ENCODE data around the gene CPSF4. TPM values are rescaled to one million over a fixed set of nuclear protein-coding genes. Genes with fewer than 3 reads are reported as not detected.

CPSF4 gene
- polyA plus RNA-seq, 1 donor from 2014 or later: 209 TPM

- Histone ChIP-seq H3K4me3 (ENCODE audit: low read length) (no peak overlapping the region), H3K36me3 (ENCODE audit: insufficient read depth, low read length) (no peaks in the 10 kb centered on the region), H3K27me3 (ENCODE audit: insufficient read depth, low read depth, low read length) (no peaks in the 10 kb centered on the region), H3K27ac (ENCODE audit: low read length) (no peak overlapping the region), H3K9me3 (ENCODE audit: low read length) (no peaks in the 10 kb centered on the region), H3K9me2 (ENCODE audit: insufficient read depth, low read length) (no peaks in the 10 kb centered on the region), H2AFZ (ENCODE audit: low read depth, low read length) (no peak overlapping the region), H3K4me2 (ENCODE audit: low read length) (no peak overlapping the region), H3K9ac (ENCODE audit: low read length) (no peak overlapping the region), H3F3A (ENCODE audit: insufficient read depth, low read length, poor library complexity, severe bottlenecking) (no peaks in the 10 kb centered on the region), H3K79me2 (replicated peaks; ENCODE audit: insufficient read depth, low read length) (no peaks in the 10 kb centered on the region), H4K20me1 (ENCODE audit: insufficient read depth) (no peaks in the 10 kb centered on the region)
- TF ChIP-seq EZH2 (IDR thresholded peaks at IDR 0.05; ENCODE audit: borderline replicate concordance, insufficient read depth, low read length, poor library complexity, severe bottlenecking) (no peak), RAD21 (conservative IDR thresholded peaks at IDR 0.05) (no peak), SMC3 (conservative IDR thresholded peaks at IDR 0.05; ENCODE audit: poor library complexity) (no peak), POLR2AphosphoS5 (IDR thresholded peaks at IDR 0.05) (no peak), TAF1 (IDR thresholded peaks at IDR 0.05; ENCODE audit: low read depth) (no peak), EP300 (conservative IDR thresholded peaks at IDR 0.05; ENCODE audit: poor library complexity, severe bottlenecking) (no peak), CTCF (IDR thresholded peaks at IDR 0.05; ENCODE audit: poor library complexity, severe bottlenecking) (no peak), MXI1 (conservative IDR thresholded peaks at IDR 0.05; ENCODE audit: poor library complexity, severe bottlenecking) (no peak)
- TF ChIP-seq, protein P1, sequence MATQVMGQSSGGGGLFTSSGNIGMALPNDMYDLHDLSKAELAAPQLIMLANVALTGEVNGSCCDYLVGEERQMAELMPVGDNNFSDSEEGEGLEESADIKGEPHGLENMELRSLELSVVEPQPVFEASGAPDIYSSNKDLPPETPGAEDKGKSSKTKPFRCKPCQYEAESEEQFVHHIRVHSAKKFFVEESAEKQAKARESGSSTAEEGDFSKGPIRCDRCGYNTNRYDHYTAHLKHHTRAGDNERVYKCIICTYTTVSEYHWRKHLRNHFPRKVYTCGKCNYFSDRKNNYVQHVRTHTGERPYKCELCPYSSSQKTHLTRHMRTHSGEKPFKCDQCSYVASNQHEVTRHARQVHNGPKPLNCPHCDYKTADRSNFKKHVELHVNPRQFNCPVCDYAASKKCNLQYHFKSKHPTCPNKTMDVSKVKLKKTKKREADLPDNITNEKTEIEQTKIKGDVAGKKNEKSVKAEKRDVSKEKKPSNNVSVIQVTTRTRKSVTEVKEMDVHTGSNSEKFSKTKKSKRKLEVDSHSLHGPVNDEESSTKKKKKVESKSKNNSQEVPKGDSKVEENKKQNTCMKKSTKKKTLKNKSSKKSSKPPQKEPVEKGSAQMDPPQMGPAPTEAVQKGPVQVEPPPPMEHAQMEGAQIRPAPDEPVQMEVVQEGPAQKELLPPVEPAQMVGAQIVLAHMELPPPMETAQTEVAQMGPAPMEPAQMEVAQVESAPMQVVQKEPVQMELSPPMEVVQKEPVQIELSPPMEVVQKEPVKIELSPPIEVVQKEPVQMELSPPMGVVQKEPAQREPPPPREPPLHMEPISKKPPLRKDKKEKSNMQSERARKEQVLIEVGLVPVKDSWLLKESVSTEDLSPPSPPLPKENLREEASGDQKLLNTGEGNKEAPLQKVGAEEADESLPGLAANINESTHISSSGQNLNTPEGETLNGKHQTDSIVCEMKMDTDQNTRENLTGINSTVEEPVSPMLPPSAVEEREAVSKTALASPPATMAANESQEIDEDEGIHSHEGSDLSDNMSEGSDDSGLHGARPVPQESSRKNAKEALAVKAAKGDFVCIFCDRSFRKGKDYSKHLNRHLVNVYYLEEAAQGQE (IDR thresholded peaks at IDR 0.05; ENCODE audit: borderline replicate concordance): no peak
Measured at GRCh38 chr7:99453105-99453504, 14.4 kb downstream of the CPSF4 start.

DNA sequence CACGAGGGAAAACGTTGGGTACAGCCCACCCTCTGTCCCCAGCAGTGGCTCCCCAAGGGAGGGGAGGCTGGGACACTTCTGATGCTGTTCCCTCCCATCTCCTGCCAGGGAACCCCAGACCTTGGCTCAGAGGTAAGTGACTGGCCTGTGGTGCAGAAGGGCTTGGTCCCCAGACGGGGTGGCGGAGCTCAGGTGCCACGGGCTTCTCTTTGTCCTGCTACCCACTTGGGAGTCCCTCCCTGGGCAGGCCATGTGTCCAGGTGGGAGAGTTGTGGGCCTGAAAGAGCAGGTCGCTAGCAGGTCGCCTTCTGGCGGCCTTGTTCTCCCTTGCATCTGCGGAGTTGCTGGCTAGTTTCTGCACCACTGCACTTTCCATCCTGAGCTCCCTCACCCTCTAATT, 17.1 kb downstream of the CPSF4 start:
- no peaks in the 10 kb centered on the region for H3K36me3 ChIP-seq (ENCODE audit: insufficient read depth, low read length)
- no peaks in the 10 kb centered on the region for H3K9me2 ChIP-seq (ENCODE audit: insufficient read depth, low read length)
- H3K27me3 ChIP-seq (ENCODE audit: insufficient read depth, low read depth, low read length): no peaks in the 10 kb centered on the region
- TF ChIP-seq MXI1 (conservative IDR thresholded peaks at IDR 0.05; ENCODE audit: poor library complexity, severe bottlenecking) (no peak), SMC3 (conservative IDR thresholded peaks at IDR 0.05; ENCODE audit: poor library complexity) (no peak), TAF1 (IDR thresholded peaks at IDR 0.05; ENCODE audit: low read depth) (no peak), EZH2 (IDR thresholded peaks at IDR 0.05; ENCODE audit: borderline replicate concordance, insufficient read depth, low read length, poor library complexity, severe bottlenecking) (no peak)
- no peaks in the 10 kb centered on the region for H4K20me1 ChIP-seq (ENCODE audit: insufficient read depth)
- H3K9me3 ChIP-seq (ENCODE audit: low read length): no peaks in the 10 kb centered on the region
- H3F3A ChIP-seq (ENCODE audit: insufficient read depth, low read length, poor library complexity, severe bottlenecking): no peaks in the 10 kb centered on the region
- H3K27ac ChIP-seq (ENCODE audit: low read length): no peak overlapping the region
- H3K4me3 ChIP-seq (ENCODE audit: low read length): no peak overlapping the region
- H3K79me2 ChIP-seq (replicated peaks; ENCODE audit: insufficient read depth, low read length): peaks cover 4% of the 10 kb centered on the region
- no peak overlapping the region for H3K4me2 ChIP-seq (ENCODE audit: low read length)
- no peak overlapping the region for H3K9ac ChIP-seq (ENCODE audit: low read length)
- H2AFZ ChIP-seq (ENCODE audit: low read depth, low read length): no peak overlapping the region

Data from neural cell (in vitro differentiated cells).